Measurements from ENCODE around the gene KCNT1. TPM values are rescaled to one million over a fixed set of nuclear protein-coding genes. Genes with fewer than 3 reads are reported as not detected.

The KCNT1 gene
- total and polyA plus RNA-seq, 10 of the 15 experiments (the other 5 are each of a cell fraction or from before 2014, with no cell fraction given), result not detected

- 98% methylated on average over 13 of the region's 13 CpGs for WGBS (ENCODE audit: insufficient coverage, insufficient replicate concordance, low lambda C conversion rate, missing lambda C conversion rate)
- TF ChIP-seq JUND (IDR thresholded peaks at IDR 0.05; ENCODE audit: low read depth, low read length) (no peak), RFX5 (IDR thresholded peaks at IDR 0.05; ENCODE audit: low read depth, low read length) (no peak), SMC3 (IDR thresholded peaks at IDR 0.05; ENCODE audit: borderline replicate concordance, low read length) (no peak), SMAD5 (IDR thresholded peaks at IDR 0.05; ENCODE audit: low read depth) (no peak), SPI1 (IDR thresholded peaks at IDR 0.05; ENCODE audit: borderline replicate concordance, insufficient read depth, low read depth, low read length) (no peak), ZBED1 (IDR thresholded peaks at IDR 0.05; ENCODE audit: borderline replicate concordance) (no peak), GATAD2B (conservative IDR thresholded peaks at IDR 0.05; ENCODE audit: low read depth) (no peak), POLR2AphosphoS5 (IDR thresholded peaks at IDR 0.05; ENCODE audit: low read length) (no peak), ZNF274 (IDR thresholded peaks at IDR 0.05; ENCODE audit: insufficient read depth, insufficient read length) (no peak), TCF3 (IDR thresholded peaks at IDR 0.05; ENCODE audit: borderline replicate concordance, insufficient read depth, low read depth, low read length) (no peak), NR2F1 (conservative IDR thresholded peaks at IDR 0.05) (no peak), DPF2 (IDR thresholded peaks at IDR 0.05) (no peak), POLR2AphosphoS2 (IDR thresholded peaks at IDR 0.05; ENCODE audit: low read depth, low read length) (no peak), SP1 (IDR thresholded peaks at IDR 0.05; ENCODE audit: low read depth, low read length) (no peak), ZBTB40 (IDR thresholded peaks at IDR 0.05; ENCODE audit: borderline replicate concordance) (no peak), EED (IDR thresholded peaks at IDR 0.05; ENCODE audit: low read depth) (no peak), E4F1 (IDR thresholded peaks at IDR 0.05; ENCODE audit: borderline replicate concordance, partially characterized antibody) (no peak), TAF1 (IDR thresholded peaks at IDR 0.05; ENCODE audit: borderline replicate concordance, low read depth, low read length) (no peak)
These were observed 111.0 kb downstream of the KCNT1 start for GRCh38 chr9:135812961-135813360.

More at GRCh38 chr9:135812961-135813360, 111.0 kb downstream of the KCNT1 start:
- H3K9ac ChIP-seq (ENCODE audit: control insufficient read depth, insufficient read depth, low read length), result no peak overlapping the region
- no peak overlapping the region for H3K27ac ChIP-seq (ENCODE audit: control insufficient read depth, insufficient read depth)
- DNase-seq (ENCODE audit: low read depth, low spot score), result no peak
- no peaks in the 10 kb centered on the region for H3K4me1 ChIP-seq (ENCODE audit: control insufficient read depth, insufficient read depth, low read length)
- in situ Hi-C loops (cut with MboI), result no loop called here
- H2AFZ ChIP-seq (ENCODE audit: control insufficient read depth, low read depth, low read length), result no peak overlapping the region
- FAIRE-seq, result no peak
- ATAC-seq, result no peak
- H3K79me2 ChIP-seq (ENCODE audit: control insufficient read depth, insufficient read depth, low read length), result no peaks in the 10 kb centered on the region
- H3K9me3 ChIP-seq (replicated peaks; ENCODE audit: control insufficient read depth, insufficient read depth, low read length), result no peaks in the 10 kb centered on the region
- ChIA-PET CTCF (no interaction called here), RAD21 (ENCODE audit: unreplicated experiment) (no interaction called here), SMC1A (ENCODE audit: uncharacterized antibody, unreplicated experiment) (no interaction called here), POLR2A (no interaction called here)
- H3K4me2 ChIP-seq (ENCODE audit: control insufficient read depth, insufficient read depth), result no peak overlapping the region
- no TSS peak for BruUV-seq (replicated peaks)
- H4K20me1 ChIP-seq (ENCODE audit: control insufficient read depth, insufficient read depth), result no peaks in the 10 kb centered on the region; the same call in 1 of the 2 replicates
- H3K4me3 ChIP-seq, result no peak overlapping the region
- H3K36me3 ChIP-seq (ENCODE audit: control insufficient read depth in 2 of 2, insufficient read depth in 2 of 2, low read length in 1 of 2), result peaks cover 19 to 22% of the 10 kb centered on the region in 2 experiments
- H3K27me3 ChIP-seq (replicated peaks in 1 of 2; ENCODE audit: control insufficient read depth in 2 of 2, insufficient read depth in 2 of 2, low read length in 1 of 2), result no peaks in the 10 kb centered on the region
- intact Hi-C loops (cut with micrococcal nuclease; ENCODE audit: unreplicated experiment), result no loop called here

All from GM12878 (cell line).